Calu3 (cell line): Measurements from ENCODE around the gene DNAJB13. TPM values are rescaled to one million over a fixed set of nuclear protein-coding genes. Genes with fewer than 3 reads are reported as not detected.

ENCODE experiments used
- BruUV-seq: library from RNA; stranded (reverse); fragments of 400-500 nt; replicated peaks from 2 replicates; lab custom pipeline; 2021; lab: Mats Ljungman, UMichigan
- CTCF ChIA-PET: fragments of 300-600 bp; sonication (Branson Sonifier 250); formaldehyde crosslinking; loops from one replicate; lab custom pipeline; 2022; ENCODE audit warnings: antibody characterized with exemption; lab: Charles Lee
- DNase-seq: peaks from one replicate; pipeline ENCODE4 v3.0.0; 2022
- H3K27ac Mint-ChIP-seq: one replicate; pipeline ENCODE4 v1.8.0; 2022; ENCODE audit warnings: mixed read lengths; ENCODE audit not compliant: unreplicated experiment
- H3K27me3 Mint-ChIP-seq: one replicate; pipeline ENCODE4 v1.8.0; 2022; ENCODE audit warnings: mixed read lengths; ENCODE audit not compliant: unreplicated experiment
- H3K36me3 Mint-ChIP-seq: one replicate; pipeline ENCODE4 v1.8.0; 2022; ENCODE audit warnings: mild to moderate bottlenecking, moderate library complexity, mixed read lengths; ENCODE audit not compliant: insufficient read depth, unreplicated experiment
- H3K4me1 Mint-ChIP-seq: one replicate; pipeline ENCODE4 v1.8.0; 2022; ENCODE audit warnings: mild to moderate bottlenecking, low read depth, mixed read lengths; ENCODE audit not compliant: unreplicated experiment
- H3K4me3 Mint-ChIP-seq: one replicate; pipeline ENCODE4 v1.8.0; 2022; ENCODE audit warnings: mild to moderate bottlenecking, low read depth, moderate library complexity, mixed read lengths; ENCODE audit not compliant: unreplicated experiment
- H3K9me3 Mint-ChIP-seq: one replicate; pipeline ENCODE4 v1.8.0; 2022; ENCODE audit warnings: low read depth, mixed read lengths; ENCODE audit not compliant: unreplicated experiment
- CTCF ChIP-seq: fragments of 200-600 bp; IDR thresholded peaks from one replicate; pipeline ENCODE4 v1.8.0; 2022; ENCODE audit warnings: antibody characterized with exemption; ENCODE audit not compliant: unreplicated experiment
- intact Hi-C: fragments of 100-400 bp; cut with micrococcal nuclease; formaldehyde crosslinking; loops from one replicate; pipeline ENCODE4 v1.10.0; 2022; ENCODE audit not compliant: unreplicated experiment
- total RNA-seq: library from RNA; stranded (reverse); gene quantifications from 2 replicates; pipeline ENCODE4 v1.2.3, GENCODE V29; 2022

The DNAJB13 gene
- total RNA-seq, 1 experiment from 2014 or later = 0.50 TPM

GRCh38 chr11:73958521-73959141 lies 7.8 kb downstream of the DNAJB13 start:
- CTCF ChIA-PET = no interaction called here
- DNase-seq = no peak
- Mint-ChIP-seq H3K27me3 (no peaks in the 10 kb centered on the region), H3K4me1 (peaks cover 12% of the 10 kb centered on the region), H3K27ac (no peak overlapping the region), H3K4me3 (no peak overlapping the region), H3K9me3 (no peaks in the 10 kb centered on the region), H3K36me3 (peaks cover 8% of the 10 kb centered on the region)
- no TSS peak for BruUV-seq
- intact Hi-C loops = no loop called here
- TF ChIP-seq CTCF = no peak

- Mint-ChIP-seq H3K27me3 (no peaks in the 10 kb centered on the region), H3K4me3 (no peak overlapping the region), H3K27ac (no peak overlapping the region), H3K36me3 (peaks cover 7% of the 10 kb centered on the region), H3K9me3 (no peaks in the 10 kb centered on the region), H3K4me1 (peaks cover 13% of the 10 kb centered on the region)
- DNase-seq = no peak
- no TSS peak for BruUV-seq
- CTCF ChIA-PET = interaction anchor here (0.7 kb wide), 1 partner anchor 27 kb away, joined by 3 read pairs; no protein-coding TSS in a partner anchor
- TF ChIP-seq CTCF = no peak
- intact Hi-C loops = loop anchor here (10.0 kb wide), 1 partner anchor 213 kb away; the partner anchor contains the start of genes C2CD3 and PPME1
These were observed 10.5 kb downstream of the DNAJB13 start for GRCh38 chr11:73961321-73961720.

GRCh38 chr11:73962101-73962705 lies 11.4 kb downstream of the DNAJB13 start:
- CTCF ChIA-PET = no interaction called here
- no peak for TF ChIP-seq CTCF
- H3K9me3 Mint-ChIP-seq = no peaks in the 10 kb centered on the region
- H3K27ac Mint-ChIP-seq = no peak overlapping the region
- BruUV-seq = no TSS peak
- H3K4me1 Mint-ChIP-seq = peaks cover 9% of the 10 kb centered on the region
- no peaks in the 10 kb centered on the region for H3K27me3 Mint-ChIP-seq
- peaks cover 6% of the 10 kb centered on the region for H3K36me3 Mint-ChIP-seq
- DNase-seq = no peak
- intact Hi-C loops = loop anchor here (10.0 kb wide), 1 partner anchor 213 kb away; the partner anchor contains the start of genes C2CD3 and PPME1
- H3K4me3 Mint-ChIP-seq = no peak overlapping the region

- DNase-seq = no peak
- Mint-ChIP-seq H3K9me3 (no peaks in the 10 kb centered on the region), H3K4me1 (peaks cover 9% of the 10 kb centered on the region), H3K27ac (no peak overlapping the region), H3K36me3 (no peaks in the 10 kb centered on the region), H3K4me3 (no peak overlapping the region), H3K27me3 (no peaks in the 10 kb centered on the region)
- intact Hi-C loops = loop anchor here (2.0 to 10.0 kb wide), 2 partner anchors 127 to 211 kb away; partner anchors contain the start of genes C2CD3 and PPME1
- CTCF ChIA-PET = no interaction called here
- no peak for TF ChIP-seq CTCF
- BruUV-seq = no TSS peak
These were observed 13.0 kb downstream of the DNAJB13 start for GRCh38 chr11:73963861-73964260.
